ENCODE data around the gene PRMT7.

The PRMT7 gene

GRCh38 chr16:68401871-68402747 lies 91.3 kb downstream of the PRMT7 start:
- no peak for DNase-seq

- no peak for DNase-seq
Observed at GRCh38 chr16:68402748-68403040, 91.9 kb downstream of the PRMT7 start.

- DNase-seq, result no peak
Observed at GRCh38 chr16:68403177-68403576, 92.4 kb downstream of the PRMT7 start.

- no peak for DNase-seq
Observed at GRCh38 chr16:68403704-68404103, 92.9 kb downstream of the PRMT7 start.

- no peak for DNase-seq
Observed at GRCh38 chr16:68404736-68405345, 94.0 kb downstream of the PRMT7 start.

GRCh38 chr16:68406458-68407152 lies 95.8 kb downstream of the PRMT7 start:
- DNase-seq, result no peak
